T-helper 17 cell (primary cell): ENCODE data around the gene TCF25. TPM values are rescaled to one million over a fixed set of nuclear protein-coding genes. Genes with fewer than 3 reads are reported as not detected.
"Not testable (repeated sequence)": the region's sequence is repeated elsewhere in the genome, so short reads cannot be mapped to it uniquely, and the experiment has no call there.

Experiments used
- ATAC-seq: fragments of 150-1000 bp; cut with Tn5 transposase; 2 replicates; pipeline ENCODE4 v1.10.0; 2021; ENCODE audit warnings: mild to moderate bottlenecking, moderate library complexity
- DNase-seq, 3 donors: peaks; one replicate each; pipeline versions ENCODE4 v3.0.0 to v3.0.0-alpha.2; 2020 to 2021
- H3K9me3 ChIP-seq: one replicate; pipeline ENCODE4 v1.7.0; 2013; ENCODE audit warnings: low read length, mild to moderate bottlenecking; ENCODE audit not compliant: control insufficient read depth, poor library complexity, severe bottlenecking
- H3K27ac Mint-ChIP-seq: one replicate; pipeline ENCODE4 v1.8.0; 2022; ENCODE audit warnings: mild to moderate bottlenecking, moderate library complexity, mixed read lengths
- H3K27me3 Mint-ChIP-seq: one replicate; pipeline ENCODE4 v1.8.0; 2022; ENCODE audit warnings: mixed read lengths
- H3K36me3 Mint-ChIP-seq: one replicate; pipeline ENCODE4 v1.8.0; 2022; ENCODE audit warnings: low read depth, mixed read lengths
- H3K4me1 Mint-ChIP-seq: one replicate; pipeline ENCODE4 v1.8.0; 2022; ENCODE audit warnings: mild to moderate bottlenecking, mixed read lengths
- H3K4me3 Mint-ChIP-seq: one replicate; pipeline ENCODE4 v1.8.0; 2022; ENCODE audit warnings: mild to moderate bottlenecking, moderate library complexity, mixed read lengths
- total RNA-seq, 4 donors: library from RNA in 2 of 4; stranded (reverse) in 2 of 4; gene quantifications; one replicate each; pipeline ENCODE4 v1.2.3 and lab custom pipeline; 2022 to 2026

TCF25 gene
- total RNA-seq, 2 donors from 2014 or later: 393 to 428 TPM

GRCh38 chr16:89836484-89836883 is 36.9 kb upstream of the TCF25 start:
- H3K4me3 Mint-ChIP-seq: peak overlapping the region; percentile 57
- not testable (repeated sequence) for H3K27me3 Mint-ChIP-seq, H3K36me3 Mint-ChIP-seq, ATAC-seq, DNase-seq, H3K27ac Mint-ChIP-seq, H3K9me3 ChIP-seq
- peaks cover 13% of the 10 kb centered on the region for H3K4me1 Mint-ChIP-seq

GRCh38 chr16:89837014-89837546 is 36.3 kb upstream of the TCF25 start:
- Mint-ChIP-seq H3K36me3 (no peaks in the 10 kb centered on the region), H3K4me1 (peaks cover 13% of the 10 kb centered on the region), H3K4me3 (peak overlapping the region; percentile 77), H3K27me3 (peaks cover 6% of the 10 kb centered on the region), H3K27ac (peak overlapping the region; percentile 63)
- H3K9me3 ChIP-seq: no peaks in the 10 kb centered on the region
- ATAC-seq (no peak), DNase-seq (no peak)

- H3K27me3 Mint-ChIP-seq: no peaks in the 10 kb centered on the region
- no peak overlapping the region for H3K27ac Mint-ChIP-seq
- no peaks in the 10 kb centered on the region for H3K9me3 ChIP-seq
- peak in 2 of 3 donors; percentile 27 to 28 for DNase-seq
- peak overlapping the region; percentile 12 for H3K4me3 Mint-ChIP-seq
- no peaks in the 10 kb centered on the region for H3K36me3 Mint-ChIP-seq
- ATAC-seq: peak; percentile 85
- peaks cover 22% of the 10 kb centered on the region for H3K4me1 Mint-ChIP-seq
Observed at GRCh38 chr16:89841275-89841674, 32.1 kb upstream of the TCF25 start.

GRCh38 chr16:89842471-89843408 is 30.7 kb upstream of the TCF25 start:
- no peak overlapping the region for H3K27ac Mint-ChIP-seq
- peaks cover 16% of the 10 kb centered on the region for H3K4me1 Mint-ChIP-seq
- H3K4me3 Mint-ChIP-seq: no peak overlapping the region
- DNase-seq (no peak), ATAC-seq (no peak)
- H3K27me3 Mint-ChIP-seq: no peaks in the 10 kb centered on the region
- no peaks in the 10 kb centered on the region for H3K36me3 Mint-ChIP-seq
- H3K9me3 ChIP-seq: no peaks in the 10 kb centered on the region

GRCh38 chr16:89843409-89844350 is 29.7 kb upstream of the TCF25 start:
- Mint-ChIP-seq H3K4me3 (no peak overlapping the region), H3K4me1 (peaks cover 11% of the 10 kb centered on the region), H3K36me3 (no peaks in the 10 kb centered on the region), H3K27me3 (no peaks in the 10 kb centered on the region), H3K27ac (no peak overlapping the region)
- ATAC-seq: no peak
- H3K9me3 ChIP-seq: no peaks in the 10 kb centered on the region
- DNase-seq: no peak

- no peaks in the 10 kb centered on the region for H3K27me3 Mint-ChIP-seq
- no peak overlapping the region for H3K4me3 Mint-ChIP-seq
- no peaks in the 10 kb centered on the region for H3K36me3 Mint-ChIP-seq
Observed at GRCh38 chr16:89844739-89845339, 28.6 kb upstream of the TCF25 start.

GRCh38 chr16:89845417-89845816 is 28.0 kb upstream of the TCF25 start:
- H3K9me3 ChIP-seq: no peaks in the 10 kb centered on the region
- no peak for ATAC-seq
- no peak for DNase-seq
- H3K4me3 Mint-ChIP-seq: peak overlapping the region; percentile 28
- H3K4me1 Mint-ChIP-seq: peaks cover 10% of the 10 kb centered on the region
- H3K27me3 Mint-ChIP-seq: no peaks in the 10 kb centered on the region
- peak overlapping the region; percentile 24 for H3K27ac Mint-ChIP-seq
- no peaks in the 10 kb centered on the region for H3K36me3 Mint-ChIP-seq

More at GRCh38 chr16:89844739-89845339, 28.6 kb upstream of the TCF25 start:
- peaks cover 10% of the 10 kb centered on the region for H3K4me1 Mint-ChIP-seq
- ATAC-seq (no peak), DNase-seq (no peak)
- no peaks in the 10 kb centered on the region for H3K9me3 ChIP-seq
- H3K27ac Mint-ChIP-seq: no peak overlapping the region

- DNase-seq: no peak
- ATAC-seq: no peak
- no peaks in the 10 kb centered on the region for H3K27me3 Mint-ChIP-seq
- H3K36me3 Mint-ChIP-seq: no peaks in the 10 kb centered on the region
- H3K4me3 Mint-ChIP-seq: no peak overlapping the region
- no peaks in the 10 kb centered on the region for H3K9me3 ChIP-seq
- H3K4me1 Mint-ChIP-seq: peaks cover 10% of the 10 kb centered on the region
- H3K27ac Mint-ChIP-seq: no peak overlapping the region
Observed at GRCh38 chr16:89847051-89847939, 26.1 kb upstream of the TCF25 start.

GRCh38 chr16:89847940-89848297 is 25.5 kb upstream of the TCF25 start:
- H3K4me1 Mint-ChIP-seq: peaks cover 10% of the 10 kb centered on the region
- H3K27me3 Mint-ChIP-seq: no peaks in the 10 kb centered on the region

GRCh38 chr16:89848974-89849373 is 24.4 kb upstream of the TCF25 start:
- DNase-seq (no peak), ATAC-seq (no peak)
- no peaks in the 10 kb centered on the region for H3K27me3 Mint-ChIP-seq
- H3K4me1 Mint-ChIP-seq: peaks cover 10% of the 10 kb centered on the region
- H3K27ac Mint-ChIP-seq: no peak overlapping the region
- no peaks in the 10 kb centered on the region for H3K36me3 Mint-ChIP-seq
- no peaks in the 10 kb centered on the region for H3K9me3 ChIP-seq
- no peak overlapping the region for H3K4me3 Mint-ChIP-seq

More at GRCh38 chr16:89847940-89848297, 25.5 kb upstream of the TCF25 start:
- no peak overlapping the region for H3K27ac Mint-ChIP-seq
- DNase-seq (no peak), ATAC-seq (no peak)
- no peak overlapping the region for H3K4me3 Mint-ChIP-seq
- H3K9me3 ChIP-seq: no peaks in the 10 kb centered on the region
- no peaks in the 10 kb centered on the region for H3K36me3 Mint-ChIP-seq

GRCh38 chr16:89853306-89853993 is 19.9 kb upstream of the TCF25 start:
- H3K4me1 Mint-ChIP-seq: no peaks in the 10 kb centered on the region
- no peak overlapping the region for H3K27ac Mint-ChIP-seq
- H3K36me3 Mint-ChIP-seq: no peaks in the 10 kb centered on the region
- ATAC-seq (no peak), DNase-seq (no peak)
- no peaks in the 10 kb centered on the region for H3K27me3 Mint-ChIP-seq
- no peak overlapping the region for H3K4me3 Mint-ChIP-seq
- H3K9me3 ChIP-seq: no peaks in the 10 kb centered on the region
